ENCODE data around the gene CDC42BPA. TPM values are rescaled to one million over a fixed set of nuclear protein-coding genes. Genes with fewer than 3 reads are reported as not detected.
A peak's percentile ranks its signal among the peaks of the same experiment; 100 is the strongest.

The CDC42BPA gene
- polyA plus RNA-seq, 2 of the 4 experiments (the other 2 are of a cell fraction) = 11.4 to 28.4 TPM

DNA sequence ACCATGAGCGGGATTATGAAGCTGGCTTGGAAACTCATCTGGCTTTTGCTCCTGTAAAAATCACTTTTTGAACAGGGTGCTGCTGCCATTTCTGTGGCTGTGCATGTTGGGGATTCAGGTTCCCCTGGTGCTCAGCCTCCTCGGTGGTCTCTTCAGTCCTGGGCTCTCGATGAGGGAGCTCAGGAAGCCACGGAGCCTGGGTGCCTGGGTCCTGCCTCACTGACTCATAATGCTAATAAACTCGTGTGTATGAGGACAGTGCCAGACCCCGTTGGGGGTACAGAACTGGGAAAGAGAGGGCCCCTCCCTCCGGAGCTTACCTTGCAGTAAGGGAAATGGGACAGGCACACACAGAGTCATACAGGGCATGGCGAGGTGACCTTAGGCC, 372.4 kb downstream of the CDC42BPA start (continued):
- no peak for TF ChIP-seq TP53 (CRISPR knock-in tag; IDR thresholded peaks at IDR 0.05)
- TF ChIP-seq, protein P1, sequence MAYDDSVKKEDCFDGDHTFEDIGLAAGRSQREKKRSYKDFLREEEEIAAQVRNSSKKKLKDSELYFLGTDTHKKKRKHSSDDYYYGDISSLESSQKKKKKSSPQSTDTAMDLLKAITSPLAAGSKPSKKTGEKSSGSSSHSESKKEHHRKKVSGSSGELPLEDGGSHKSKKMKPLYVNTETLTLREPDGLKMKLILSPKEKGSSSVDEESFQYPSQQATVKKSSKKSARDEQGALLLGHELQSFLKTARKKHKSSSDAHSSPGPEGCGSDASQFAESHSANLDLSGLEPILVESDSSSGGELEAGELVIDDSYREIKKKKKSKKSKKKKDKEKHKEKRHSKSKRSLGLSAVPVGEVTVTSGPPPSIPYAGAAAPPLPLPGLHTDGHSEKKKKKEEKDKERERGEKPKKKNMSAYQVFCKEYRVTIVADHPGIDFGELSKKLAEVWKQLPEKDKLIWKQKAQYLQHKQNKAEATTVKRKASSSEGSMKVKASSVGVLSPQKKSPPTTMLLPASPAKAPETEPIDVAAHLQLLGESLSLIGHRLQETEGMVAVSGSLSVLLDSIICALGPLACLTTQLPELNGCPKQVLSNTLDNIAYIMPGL (CRISPR knock-in tag; IDR thresholded peaks at IDR 0.05; ENCODE audit: borderline replicate concordance) = no peak
- no peak for TF ChIP-seq HOXA7 (CRISPR knock-in tag; IDR thresholded peaks at IDR 0.05)
- no peak for TF ChIP-seq KDM5A (IDR thresholded peaks at IDR 0.05)
- TF ChIP-seq, protein P2, sequence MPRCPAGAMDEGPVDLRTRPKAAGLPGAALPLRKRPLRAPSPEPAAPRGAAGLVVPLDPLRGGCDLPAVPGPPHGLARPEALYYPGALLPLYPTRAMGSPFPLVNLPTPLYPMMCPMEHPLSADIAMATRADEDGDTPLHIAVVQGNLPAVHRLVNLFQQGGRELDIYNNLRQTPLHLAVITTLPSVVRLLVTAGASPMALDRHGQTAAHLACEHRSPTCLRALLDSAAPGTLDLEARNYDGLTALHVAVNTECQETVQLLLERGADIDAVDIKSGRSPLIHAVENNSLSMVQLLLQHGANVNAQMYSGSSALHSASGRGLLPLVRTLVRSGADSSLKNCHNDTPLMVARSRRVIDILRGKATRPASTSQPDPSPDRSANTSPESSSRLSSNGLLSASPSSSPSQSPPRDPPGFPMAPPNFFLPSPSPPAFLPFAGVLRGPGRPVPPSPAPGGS (IDR thresholded peaks at IDR 0.05) = no peak

DNA sequence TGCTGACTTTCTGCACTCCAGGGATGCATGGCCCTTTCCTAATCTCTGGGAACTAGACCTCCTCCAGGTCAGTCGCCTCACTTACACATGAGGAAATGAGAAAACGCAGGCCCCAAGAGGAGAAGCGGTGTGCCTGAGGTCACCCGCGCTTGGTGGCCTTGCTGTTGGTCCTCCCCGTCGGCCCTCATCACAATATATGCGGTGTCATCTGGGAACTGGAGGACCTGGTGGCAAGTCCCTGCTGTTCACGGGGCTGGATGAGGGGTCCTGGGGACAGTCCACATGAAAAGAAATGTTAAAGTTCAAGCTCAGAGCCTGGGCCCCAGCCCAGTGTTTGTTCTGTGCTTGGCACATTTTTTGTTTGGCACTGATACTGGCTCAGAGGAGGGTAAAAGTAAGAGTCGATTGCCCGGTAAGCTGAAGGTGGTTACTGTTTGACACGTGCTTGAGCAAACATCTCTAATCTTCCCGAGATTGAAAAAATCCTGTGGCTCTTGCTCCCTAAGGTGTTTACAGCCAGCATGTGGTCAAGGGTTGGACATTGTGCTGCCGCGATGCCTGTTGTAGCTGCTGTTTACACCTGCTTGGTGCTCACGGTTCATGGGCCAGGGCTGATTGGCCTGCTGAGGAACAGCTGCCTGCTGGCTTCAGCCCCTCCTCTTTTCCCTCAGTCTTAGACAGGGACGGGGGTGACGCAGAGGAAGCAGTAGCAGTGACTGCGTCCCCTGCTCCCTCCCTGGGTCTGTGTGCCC, 373.0 kb downstream of the CDC42BPA start:
- ATAC-seq = no peak; a peak in 1 of 6 replicates
- POLR2A ChIA-PET = no interaction called here

DNA sequence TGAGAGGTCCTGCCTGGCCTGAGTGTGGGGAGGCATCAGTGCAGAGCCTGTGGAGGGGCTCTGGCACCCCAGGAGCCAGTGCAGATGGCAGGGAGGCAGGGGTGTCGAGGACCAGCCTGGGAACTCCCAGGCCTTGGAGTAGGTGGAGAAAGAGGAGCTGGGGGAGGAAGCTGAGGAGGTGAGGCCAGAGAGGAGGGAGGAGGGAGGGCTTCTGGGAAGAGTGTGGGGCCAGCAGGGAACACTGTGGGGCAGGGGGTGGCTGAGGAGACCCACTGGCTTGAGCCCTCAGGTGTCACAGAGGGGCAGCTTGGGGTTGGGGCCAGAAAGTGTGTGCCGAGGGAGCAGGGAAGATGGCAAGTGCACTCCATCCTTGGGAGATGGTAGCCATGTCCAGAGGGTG, 374.4 kb downstream of the CDC42BPA start:
- peaks cover 14% of the 10 kb centered on the region for H3K4me1 ChIP-seq
- FAIRE-seq = no peak
- no peak overlapping the region for H3K27ac ChIP-seq
- ATAC-seq = no peak
- H3K9me3 ChIP-seq = no peaks in the 10 kb centered on the region
- no peak overlapping the region for H3K4me2 ChIP-seq
- ChIA-PET POLR2A (no interaction called here), CTCF (interaction anchor here (1.3 kb wide), 1 partner anchor 36 kb away, joined by 3 read pairs; no protein-coding TSS in a partner anchor)
- no peak for DNase-seq (ENCODE audit: low read depth in 1 of 2, low spot score in 1 of 2)
- 79% methylated on average over 2 of the region's 2 CpGs for WGBS (ENCODE audit: missing lambda C conversion rate)
- H3K4me3 ChIP-seq = no peak overlapping the region
- no peak for TF ChIP-seq HOXB13 (CRISPR knock-in tag; IDR thresholded peaks at IDR 0.05; ENCODE audit: low read depth)
- TF ChIP-seq, protein P3, sequence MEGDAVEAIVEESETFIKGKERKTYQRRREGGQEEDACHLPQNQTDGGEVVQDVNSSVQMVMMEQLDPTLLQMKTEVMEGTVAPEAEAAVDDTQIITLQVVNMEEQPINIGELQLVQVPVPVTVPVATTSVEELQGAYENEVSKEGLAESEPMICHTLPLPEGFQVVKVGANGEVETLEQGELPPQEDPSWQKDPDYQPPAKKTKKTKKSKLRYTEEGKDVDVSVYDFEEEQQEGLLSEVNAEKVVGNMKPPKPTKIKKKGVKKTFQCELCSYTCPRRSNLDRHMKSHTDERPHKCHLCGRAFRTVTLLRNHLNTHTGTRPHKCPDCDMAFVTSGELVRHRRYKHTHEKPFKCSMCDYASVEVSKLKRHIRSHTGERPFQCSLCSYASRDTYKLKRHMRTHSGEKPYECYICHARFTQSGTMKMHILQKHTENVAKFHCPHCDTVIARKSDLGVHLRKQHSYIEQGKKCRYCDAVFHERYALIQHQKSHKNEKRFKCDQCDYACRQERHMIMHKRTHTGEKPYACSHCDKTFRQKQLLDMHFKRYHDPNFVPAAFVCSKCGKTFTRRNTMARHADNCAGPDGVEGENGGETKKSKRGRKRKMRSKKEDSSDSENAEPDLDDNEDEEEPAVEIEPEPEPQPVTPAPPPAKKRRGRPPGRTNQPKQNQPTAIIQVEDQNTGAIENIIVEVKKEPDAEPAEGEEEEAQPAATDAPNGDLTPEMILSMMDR (IDR thresholded peaks at IDR 0.05) = no peak
- TF ChIP-seq ZNF302 (CRISPR knock-in tag; IDR thresholded peaks at IDR 0.05) = no peak
- TF ChIP-seq MAFK (IDR thresholded peaks at IDR 0.05; ENCODE audit: partially characterized antibody) = no peak
- no peak for TF ChIP-seq ZFP36 (IDR thresholded peaks at IDR 0.05; ENCODE audit: borderline replicate concordance, partially characterized antibody)
- TF ChIP-seq, protein P4, sequence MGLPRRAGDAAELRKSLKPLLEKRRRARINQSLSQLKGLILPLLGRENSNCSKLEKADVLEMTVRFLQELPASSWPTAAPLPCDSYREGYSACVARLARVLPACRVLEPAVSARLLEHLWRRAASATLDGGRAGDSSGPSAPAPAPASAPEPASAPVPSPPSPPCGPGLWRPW (IDR thresholded peaks at IDR 0.05) = no peak
- TF ChIP-seq, protein P5, sequence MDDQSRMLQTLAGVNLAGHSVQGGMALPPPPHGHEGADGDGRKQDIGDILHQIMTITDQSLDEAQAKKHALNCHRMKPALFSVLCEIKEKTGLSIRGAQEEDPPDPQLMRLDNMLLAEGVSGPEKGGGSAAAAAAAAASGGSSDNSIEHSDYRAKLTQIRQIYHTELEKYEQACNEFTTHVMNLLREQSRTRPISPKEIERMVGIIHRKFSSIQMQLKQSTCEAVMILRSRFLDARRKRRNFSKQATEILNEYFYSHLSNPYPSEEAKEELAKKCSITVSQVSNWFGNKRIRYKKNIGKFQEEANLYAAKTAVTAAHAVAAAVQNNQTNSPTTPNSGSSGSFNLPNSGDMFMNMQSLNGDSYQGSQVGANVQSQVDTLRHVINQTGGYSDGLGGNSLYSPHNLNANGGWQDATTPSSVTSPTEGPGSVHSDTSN (IDR thresholded peaks at IDR 0.05) = no peak
- TF ChIP-seq SREBF2 (IDR thresholded peaks at IDR 0.05) = no peak
- no peak for TF ChIP-seq CBX8 (IDR thresholded peaks at IDR 0.05)
- TF ChIP-seq HOXA7 (CRISPR knock-in tag; IDR thresholded peaks at IDR 0.05) = no peak

More for the DNA sequence above, 373.0 kb downstream of the CDC42BPA start:
- CTCF ChIA-PET = interaction anchor here (0.5 to 0.8 kb wide), 2 partner anchors 117 to 364 kb away, joined by 3 read pairs; no protein-coding TSS in a partner anchor
- FAIRE-seq (no peak), DNase-seq (ENCODE audit: low read depth in 1 of 2, low spot score in 1 of 2) (no peak)
- Histone ChIP-seq H3K4me1 (peaks cover 14% of the 10 kb centered on the region), H3K27ac (no peak overlapping the region), H3K9me3 (no peaks in the 10 kb centered on the region), H3K4me2 (peak overlapping the region; percentile 21; the same call in 1 of the 3 replicates), H3K4me3 (no peak overlapping the region)
- 57% methylated on average over 19 of the region's 19 CpGs for WGBS (ENCODE audit: missing lambda C conversion rate)
- no peak for TF ChIP-seq JUNB (IDR thresholded peaks at IDR 0.05)
- no peak for TF ChIP-seq HOXA7 (CRISPR knock-in tag; IDR thresholded peaks at IDR 0.05)
- no peak for TF ChIP-seq FOXS1 (CRISPR knock-in tag; IDR thresholded peaks at IDR 0.05)
- TF ChIP-seq RFX5 (IDR thresholded peaks at IDR 0.05) = no peak
- TF ChIP-seq NR3C1 (IDR thresholded peaks at IDR 0.05) = no peak
- TF ChIP-seq CBX2 (IDR thresholded peaks at IDR 0.05; ENCODE audit: borderline replicate concordance, low read depth) = no peak
- TF ChIP-seq, protein P6, sequence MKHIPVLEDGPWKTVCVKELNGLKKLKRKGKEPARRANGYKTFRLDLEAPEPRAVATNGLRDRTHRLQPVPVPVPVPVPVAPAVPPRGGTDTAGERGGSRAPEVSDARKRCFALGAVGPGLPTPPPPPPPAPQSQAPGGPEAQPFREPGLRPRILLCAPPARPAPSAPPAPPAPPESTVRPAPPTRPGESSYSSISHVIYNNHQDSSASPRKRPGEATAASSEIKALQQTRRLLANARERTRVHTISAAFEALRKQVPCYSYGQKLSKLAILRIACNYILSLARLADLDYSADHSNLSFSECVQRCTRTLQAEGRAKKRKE (CRISPR knock-in tag; IDR thresholded peaks at IDR 0.05; ENCODE audit: low read depth) = no peak
- TF ChIP-seq EHMT2 (IDR thresholded peaks at IDR 0.05; ENCODE audit: low read depth) = no peak
- TF ChIP-seq, protein P1 (CRISPR knock-in tag; IDR thresholded peaks at IDR 0.05; ENCODE audit: borderline replicate concordance) = no peak
- TF ChIP-seq, protein P2 (IDR thresholded peaks at IDR 0.05) = no peak
- no peak for TF ChIP-seq ESRRA (IDR thresholded peaks at IDR 0.05; ENCODE audit: borderline replicate concordance, low read length)
